HUES6 (cell line): ENCODE data around the gene MANSC1.
A peak's percentile ranks its signal among the peaks of the same experiment; 100 is the strongest.
"Not testable (repeated sequence)": the region's sequence is repeated elsewhere in the genome, so short reads cannot be mapped to it uniquely, and the experiment has no call there.

Experiments used
- H3K27ac ChIP-seq: 2 replicates; pipeline ENCODE4 v1.7.0; 2013; ENCODE audit warnings: low read depth, mild to moderate bottlenecking, low read length, inconsistent platforms
- H3K27me3 ChIP-seq: 2 replicates; pipeline ENCODE4 v1.6.1; 2013; ENCODE audit warnings: low read length; ENCODE audit not compliant: control insufficient read depth, insufficient read depth
- H3K36me3 ChIP-seq: 2 replicates; pipeline ENCODE4 v1.6.1; 2013; ENCODE audit warnings: low read length; ENCODE audit not compliant: control insufficient read depth, insufficient read depth
- H3K4me1 ChIP-seq: 2 replicates; pipeline ENCODE4 v1.6.1; 2013; ENCODE audit warnings: low read length; ENCODE audit not compliant: control insufficient read depth, insufficient read depth
- H3K4me3 ChIP-seq: 2 replicates; pipeline ENCODE4 v1.5.1; 2013; ENCODE audit warnings: low read depth, low read length
- H3K9ac ChIP-seq: one replicate; pipeline ENCODE4 v1.6.1; 2013; ENCODE audit warnings: mild to moderate bottlenecking, low read length
- H3K9me3 ChIP-seq: 2 replicates; pipeline ENCODE4 v1.6.1; 2013; ENCODE audit warnings: low read depth, low read length; ENCODE audit not compliant: control insufficient read depth, insufficient read depth

The MANSC1 gene

GRCh38 chr12:12319451-12320183, 30.4 kb downstream of the MANSC1 start:
- Histone ChIP-seq H3K27ac (no peak overlapping the region), H3K27me3 (no peaks in the 10 kb centered on the region), H3K9me3 (no peaks in the 10 kb centered on the region), H3K36me3 (no peaks in the 10 kb centered on the region), H3K4me1 (peaks cover 14% of the 10 kb centered on the region), H3K9ac (no peak overlapping the region), H3K4me3 (no peak overlapping the region)

GRCh38 chr12:12315838-12316237, 34.2 kb downstream of the MANSC1 start:
- Histone ChIP-seq H3K4me1 (peaks cover 14% of the 10 kb centered on the region), H3K27me3 (no peaks in the 10 kb centered on the region), H3K27ac (no peak overlapping the region), H3K9me3 (no peaks in the 10 kb centered on the region), H3K36me3 (no peaks in the 10 kb centered on the region), H3K9ac (no peak overlapping the region), H3K4me3 (no peak overlapping the region)

GRCh38 chr12:12310695-12311094, 39.3 kb downstream of the MANSC1 start:
- not testable (repeated sequence) for H3K27ac ChIP-seq, H3K9me3 ChIP-seq, H3K27me3 ChIP-seq, H3K4me3 ChIP-seq, H3K36me3 ChIP-seq, H3K4me1 ChIP-seq, H3K9ac ChIP-seq

GRCh38 chr12:12305568-12306300, 44.3 kb downstream of the MANSC1 start:
- Histone ChIP-seq H3K9me3 (0 out of 2 replicates have a peak, but pooled peaks cover 3% of the 10 kb centered on the region), H3K4me3 (no peak overlapping the region), H3K27me3 (no peaks in the 10 kb centered on the region), H3K27ac (no peak overlapping the region), H3K4me1 (no peaks in the 10 kb centered on the region), H3K9ac (no peak overlapping the region), H3K36me3 (no peaks in the 10 kb centered on the region)

- H3K27ac ChIP-seq, result no peak overlapping the region
- H3K4me3 ChIP-seq, result no peak overlapping the region
- no peaks in the 10 kb centered on the region for H3K36me3 ChIP-seq
- H3K4me1 ChIP-seq, result no peaks in the 10 kb centered on the region
- no peak overlapping the region for H3K9ac ChIP-seq
- H3K27me3 ChIP-seq, result no peaks in the 10 kb centered on the region
- H3K9me3 ChIP-seq, result 0 out of 2 replicates have a peak, but pooled peaks cover 3% of the 10 kb centered on the region
Measured at GRCh38 chr12:12302976-12303375, 47.1 kb downstream of the MANSC1 start.

- H3K27me3 ChIP-seq, result no peaks in the 10 kb centered on the region
- no peaks in the 10 kb centered on the region for H3K36me3 ChIP-seq
- no peak overlapping the region for H3K9ac ChIP-seq
- no peak overlapping the region for H3K27ac ChIP-seq
- H3K4me1 ChIP-seq, result peaks cover 3% of the 10 kb centered on the region; the same call in 1 of the 2 replicates
- 0 out of 2 replicates have a peak, but pooled peaks cover 3% of the 10 kb centered on the region for H3K9me3 ChIP-seq
- no peak overlapping the region for H3K4me3 ChIP-seq
Measured at GRCh38 chr12:12301122-12301521, 48.9 kb downstream of the MANSC1 start.

GRCh38 chr12:12297201-12297830, 52.7 kb downstream of the MANSC1 start:
- H3K9me3 ChIP-seq, result no peaks in the 10 kb centered on the region
- H3K36me3 ChIP-seq, result no peaks in the 10 kb centered on the region
- H3K4me1 ChIP-seq, result peaks cover 19% of the 10 kb centered on the region
- no peak overlapping the region for H3K4me3 ChIP-seq
- no peak overlapping the region for H3K27ac ChIP-seq
- H3K27me3 ChIP-seq, result no peaks in the 10 kb centered on the region
- no peak overlapping the region for H3K9ac ChIP-seq

- Histone ChIP-seq H3K9me3 (0 out of 2 replicates have a peak, but pooled peaks cover 2% of the 10 kb centered on the region), H3K27me3 (no peaks in the 10 kb centered on the region), H3K27ac (0 out of 2 replicates have a peak overlapping the region, but pooled peaks have one; percentile 12), H3K4me1 (peaks cover 19% of the 10 kb centered on the region), H3K9ac (no peak overlapping the region), H3K4me3 (no peak overlapping the region), H3K36me3 (no peaks in the 10 kb centered on the region)
Measured at GRCh38 chr12:12294215-12295005, 55.6 kb downstream of the MANSC1 start.

GRCh38 chr12:12290206-12290605, 59.8 kb downstream of the MANSC1 start:
- no peak overlapping the region for H3K4me3 ChIP-seq
- no peak overlapping the region for H3K27ac ChIP-seq
- H3K9me3 ChIP-seq, result 0 out of 2 replicates have a peak, but pooled peaks cover 2% of the 10 kb centered on the region
- H3K9ac ChIP-seq, result no peak overlapping the region
- peaks cover 16% of the 10 kb centered on the region for H3K4me1 ChIP-seq
- H3K36me3 ChIP-seq, result no peaks in the 10 kb centered on the region
- no peaks in the 10 kb centered on the region for H3K27me3 ChIP-seq

- Histone ChIP-seq H3K4me1 (peaks cover 26% of the 10 kb centered on the region), H3K9ac (no peak overlapping the region), H3K9me3 (0 out of 2 replicates have a peak, but pooled peaks cover 2% of the 10 kb centered on the region), H3K27ac (no peak overlapping the region), H3K36me3 (no peaks in the 10 kb centered on the region), H3K27me3 (no peaks in the 10 kb centered on the region), H3K4me3 (no peak overlapping the region)
Measured at GRCh38 chr12:12286441-12286840, 63.6 kb downstream of the MANSC1 start.
